ENCODE results near the gene ARHGEF25. TPM values are rescaled to one million over a fixed set of nuclear protein-coding genes. Genes with fewer than 3 reads are reported as not detected.

The ARHGEF25 gene
- total RNA-seq, 2 donors from 2014 or later: 2.4 to 12.8 TPM

DNA sequence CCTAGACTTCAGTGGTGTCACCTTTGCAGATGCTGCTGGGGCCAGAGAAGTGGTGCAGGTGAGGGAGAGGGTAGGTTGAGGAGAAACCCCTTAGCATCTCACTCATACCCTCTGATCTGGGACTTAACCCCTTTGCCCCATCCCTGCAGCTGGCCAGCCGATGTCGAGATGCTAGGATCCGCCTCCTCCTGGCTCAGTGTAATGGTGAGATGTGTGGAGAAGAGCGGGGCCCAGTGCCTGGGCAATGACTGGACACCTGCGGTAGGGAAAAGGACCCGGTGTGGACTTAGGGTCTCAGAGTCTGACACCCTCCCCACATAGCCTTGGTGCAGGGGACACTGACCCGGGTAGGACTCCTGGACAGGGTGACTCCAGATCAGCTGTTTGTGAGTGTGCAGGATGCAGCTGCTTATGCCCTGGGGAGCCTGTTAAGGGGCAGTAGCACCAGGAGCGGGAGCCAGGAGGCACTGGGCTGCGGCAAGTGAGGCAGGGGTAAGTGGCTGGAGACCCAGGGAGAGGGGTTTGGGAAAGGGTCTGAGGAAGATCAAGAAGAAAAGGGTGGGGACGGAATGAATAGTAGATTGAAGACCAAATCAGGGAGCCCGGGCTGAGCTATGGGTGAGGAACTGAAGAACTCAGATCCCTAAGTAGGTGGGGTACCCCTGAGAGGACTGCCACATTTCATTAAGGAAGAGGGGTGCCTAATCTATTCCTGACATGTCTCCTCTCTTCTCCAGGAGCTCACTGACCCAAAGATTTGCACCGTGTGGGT is 14.2 kb downstream of the ARHGEF25 start:
- intact Hi-C loops (cut with DNase I): no loop called here
- no peaks in the 10 kb centered on the region for H3K9me3 ChIP-seq
- H3K27ac ChIP-seq: no peak overlapping the region
- DNase-seq: no peak
- no peak for TF ChIP-seq CTCF (IDR thresholded peaks at IDR 0.05)
- H3K36me3 ChIP-seq: no peaks in the 10 kb centered on the region
- no peak overlapping the region for H3K4me3 ChIP-seq
- H3K9ac ChIP-seq (ENCODE audit: low read depth in 2 of 2, low read length in 2 of 2): no peak overlapping the region
- H3K27me3 ChIP-seq: peaks cover 73% of the 10 kb centered on the region
- peaks cover 11% of the 10 kb centered on the region for H3K4me1 ChIP-seq

- no peaks in the 10 kb centered on the region for H3K9me3 ChIP-seq
- H3K4me1 ChIP-seq: peaks cover 4% of the 10 kb centered on the region
- no peak for TF ChIP-seq CTCF (IDR thresholded peaks at IDR 0.05)
- H3K27ac ChIP-seq: no peak overlapping the region
- peaks cover 73% of the 10 kb centered on the region for H3K27me3 ChIP-seq
- H3K4me3 ChIP-seq: no peak overlapping the region
- no peak for DNase-seq
- intact Hi-C loops (cut with DNase I): no loop called here
- H3K9ac ChIP-seq (ENCODE audit: low read depth in 2 of 2, low read length in 2 of 2): no peak overlapping the region
- H3K36me3 ChIP-seq: no peaks in the 10 kb centered on the region
Measured at GRCh38 chr12:57626111-57626920, 15.1 kb downstream of the ARHGEF25 start.

- Histone ChIP-seq H3K4me3 (no peak overlapping the region), H3K4me1 (no peaks in the 10 kb centered on the region), H3K9ac (ENCODE audit: low read depth in 2 of 2, low read length in 2 of 2) (no peak overlapping the region), H3K27ac (no peak overlapping the region), H3K27me3 (peaks cover 73% of the 10 kb centered on the region), H3K36me3 (no peaks in the 10 kb centered on the region), H3K9me3 (no peaks in the 10 kb centered on the region)
- intact Hi-C loops (cut with DNase I): no loop called here
- no peak for TF ChIP-seq CTCF (IDR thresholded peaks at IDR 0.05)
- DNase-seq: no peak
Measured at GRCh38 chr12:57626921-57627445, 15.7 kb downstream of the ARHGEF25 start.

DNA sequence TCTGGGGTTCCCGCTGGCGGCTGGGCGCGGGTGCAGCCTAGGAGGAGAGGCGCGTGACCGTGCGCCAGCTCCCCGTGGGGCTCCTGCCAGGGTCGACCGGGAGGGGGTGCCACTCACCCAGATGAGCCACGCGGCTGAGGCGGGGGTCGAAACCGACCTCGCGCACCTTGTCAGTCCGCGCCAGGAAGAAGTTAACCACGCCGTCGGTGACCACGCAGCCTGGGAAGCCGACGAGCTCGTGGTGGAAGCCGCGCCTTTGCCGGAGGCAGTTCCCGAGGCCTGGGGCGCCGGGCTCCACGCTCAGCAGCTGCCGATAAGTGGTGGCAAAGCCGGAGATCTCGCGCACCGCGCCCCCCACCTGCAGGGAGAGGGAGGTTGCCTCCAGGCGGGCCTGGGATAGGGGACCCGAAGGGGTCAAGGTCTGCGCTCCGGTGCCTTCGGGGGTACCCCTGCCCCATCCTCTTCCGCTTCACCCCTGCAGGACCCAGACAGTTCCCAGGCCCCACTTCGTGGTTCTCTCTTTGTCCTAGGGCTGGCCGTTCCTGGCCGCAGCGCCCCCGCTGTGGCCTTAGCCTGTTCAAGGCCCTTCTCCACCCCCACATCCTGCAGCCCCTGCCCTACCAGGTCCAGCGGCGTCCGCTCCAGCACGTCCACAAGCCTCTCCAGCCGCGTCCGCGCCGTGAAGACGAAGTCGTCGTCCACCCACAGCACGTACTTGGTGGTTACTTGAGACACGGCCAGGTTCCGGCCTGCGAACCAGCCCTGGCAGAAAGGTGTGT is 16.5 kb downstream of the ARHGEF25 start:
- H3K27ac ChIP-seq: no peak overlapping the region
- peaks cover 80% of the 10 kb centered on the region for H3K27me3 ChIP-seq
- no peak overlapping the region for H3K4me3 ChIP-seq
- intact Hi-C loops (cut with DNase I): no loop called here
- no peaks in the 10 kb centered on the region for H3K36me3 ChIP-seq
- no peak for TF ChIP-seq CTCF (IDR thresholded peaks at IDR 0.05)
- H3K9ac ChIP-seq (ENCODE audit: low read depth in 2 of 2, low read length in 2 of 2): no peak overlapping the region
- H3K9me3 ChIP-seq: no peaks in the 10 kb centered on the region
- no peak for DNase-seq
- no peaks in the 10 kb centered on the region for H3K4me1 ChIP-seq

All from colonic mucosa (tissue), 4 donors.